Measurements from ENCODE around the gene PCDHA1. TPM values are rescaled to one million over a fixed set of nuclear protein-coding genes. Genes with fewer than 3 reads are reported as not detected.

The PCDHA1 gene
- total and polyA plus RNA-seq, 2 donors (not counting 3 experiments of a cell fraction or from before 2014, with no cell fraction given) = 0.04 TPM; not detected in 1

- H3K4me3 ChIP-seq (replicated peaks in 1 of 3; ENCODE audit: insufficient read depth in 1 of 3, low read depth in 1 of 3, low read length in 3 of 3) = peak within 1 kb of the TSS in 2 of 3 experiments; percentile 23 to 24
- no peaks in the 10 kb centered on the region for H3K36me3 ChIP-seq (ENCODE audit: control insufficient read depth in 2 of 2, extremely low read depth in 1 of 2, insufficient read depth in 2 of 2, low read length in 2 of 2)
- H3K27me3 ChIP-seq (ENCODE audit: control insufficient read depth in 2 of 2, insufficient read depth in 2 of 2, low read length in 2 of 2) = no peaks in the 10 kb centered on the region
- POLR2A ChIA-PET = no interaction called here
- no peaks in the 10 kb centered on the region for H3K4me1 ChIP-seq (ENCODE audit: control insufficient read depth, extremely low read depth, insufficient read depth, low read length)
- TF ChIP-seq GATA2 (IDR thresholded peaks at IDR 0.05; ENCODE audit: insufficient read depth, insufficient read length, low read depth, low read length) (no peak), CTCF (IDR thresholded peaks at IDR 0.05; ENCODE audit: extremely low read depth in 1 of 2, insufficient read depth in 1 of 2, low read depth in 1 of 2, low read length in 2 of 2) (peak in 1 of 2 donors; percentile 13)
- H3K27ac ChIP-seq (ENCODE audit: insufficient read depth, low read depth, low read length) = no peak within 1 kb of the TSS
- H2AFZ ChIP-seq (ENCODE audit: low read depth, low read length) = peak within 1 kb of the TSS; percentile 20
- DNase-seq (ENCODE audit: low read depth, low spot score) = peak; percentile 34
- no TSS peak for BruUV-seq (replicated peaks)
- no peaks in the 10 kb centered on the region for H3K79me2 ChIP-seq (ENCODE audit: control insufficient read depth, insufficient read depth, low read length)
- H4K20me1 ChIP-seq (replicated peaks; ENCODE audit: control insufficient read depth, extremely low read depth, insufficient read depth, low read length) = no peaks in the 10 kb centered on the region
- dilution Hi-C loops (cut with MboI; ENCODE audit: extremely low pct_ligation_motif_present, low sequenced_read_pairs) (no loop called here), intact Hi-C loops (cut with micrococcal nuclease) (no loop called here)
- H3K9ac ChIP-seq (replicated peaks; ENCODE audit: extremely low read depth, insufficient read depth, low read length) = no peak within 1 kb of the TSS
- no peaks in the 10 kb centered on the region for H3K9me1 ChIP-seq (replicated peaks; ENCODE audit: control insufficient read depth, extremely low read depth, insufficient read depth, low read length)
- no peaks in the 10 kb centered on the region for H3K9me3 ChIP-seq (replicated peaks; ENCODE audit: control insufficient read depth, insufficient read depth, low read length)
- CTCF ChIA-PET = no interaction called here
- FAIRE-seq = no peak
- peak within 1 kb of the TSS; percentile 25 for H3K4me2 ChIP-seq (ENCODE audit: insufficient read depth, low read length)
These were observed 15.0 kb downstream of the PCDHA1 start, which contains the start of gene PCDHA3 for GRCh38 chr5:140800816-140801493. PCDHA3 (plus strand) TSS chr5:140801057.

GRCh38 chr5:140801494-140801841 lies 15.5 kb downstream of the PCDHA1 start:
- Histone ChIP-seq H3K79me2 (ENCODE audit: control insufficient read depth, insufficient read depth, low read length) (no peaks in the 10 kb centered on the region), H3K36me3 (ENCODE audit: control insufficient read depth in 2 of 2, extremely low read depth in 1 of 2, insufficient read depth in 2 of 2, low read length in 2 of 2) (no peaks in the 10 kb centered on the region), H3K27ac (ENCODE audit: insufficient read depth, low read depth, low read length) (no peak overlapping the region), H3K4me3 (replicated peaks in 1 of 3; ENCODE audit: insufficient read depth in 1 of 3, low read depth in 1 of 3, low read length in 3 of 3) (peak overlapping the region in 2 of 3 experiments; percentile 21 to 24), H4K20me1 (replicated peaks; ENCODE audit: control insufficient read depth, extremely low read depth, insufficient read depth, low read length) (no peaks in the 10 kb centered on the region), H3K9me1 (replicated peaks; ENCODE audit: control insufficient read depth, extremely low read depth, insufficient read depth, low read length) (no peaks in the 10 kb centered on the region), H2AFZ (ENCODE audit: low read depth, low read length) (no peak overlapping the region), H3K4me1 (ENCODE audit: control insufficient read depth, extremely low read depth, insufficient read depth, low read length) (no peaks in the 10 kb centered on the region), H3K27me3 (ENCODE audit: control insufficient read depth in 2 of 2, insufficient read depth in 2 of 2, low read length in 2 of 2) (no peaks in the 10 kb centered on the region), H3K4me2 (ENCODE audit: insufficient read depth, low read length) (peak overlapping the region; percentile 25), H3K9ac (replicated peaks; ENCODE audit: extremely low read depth, insufficient read depth, low read length) (no peak overlapping the region), H3K9me3 (replicated peaks; ENCODE audit: control insufficient read depth, insufficient read depth, low read length) (no peaks in the 10 kb centered on the region)
- CTCF ChIA-PET = no interaction called here
- no TSS peak for BruUV-seq (replicated peaks)
- dilution Hi-C loops (cut with MboI; ENCODE audit: extremely low pct_ligation_motif_present, low sequenced_read_pairs) = no loop called here
- POLR2A ChIA-PET = no interaction called here
- TF ChIP-seq JUN (IDR thresholded peaks at IDR 0.05; ENCODE audit: borderline replicate concordance, insufficient read depth, insufficient read length, low read depth) (no peak), CTCF (IDR thresholded peaks at IDR 0.05; ENCODE audit: extremely low read depth in 1 of 2, insufficient read depth in 1 of 2, low read depth in 1 of 2, low read length in 2 of 2) (peak; percentile 24 to 35), EZH2 (IDR thresholded peaks at IDR 0.05; ENCODE audit: borderline replicate concordance, low read depth, low read length, severe bottlenecking) (no peak), FOS (IDR thresholded peaks at IDR 0.05; ENCODE audit: borderline replicate concordance, insufficient read depth, low read length) (no peak), GATA2 (IDR thresholded peaks at IDR 0.05; ENCODE audit: insufficient read depth, insufficient read length, low read depth, low read length) (no peak)
- peak; percentile 37 for FAIRE-seq
- peak; percentile 4 for DNase-seq (ENCODE audit: low read depth, low spot score)
- intact Hi-C loops (cut with micrococcal nuclease) = no loop called here
